H9 (cell line): ENCODE results near the gene TMEM219. TPM values are rescaled to one million over a fixed set of nuclear protein-coding genes. Genes with fewer than 3 reads are reported as not detected.

ENCODE experiments used
- DNase-seq: peaks from one replicate; pipeline ENCODE4 v3.0.0-alpha.2; 2017
- H2AFZ ChIP-seq: one replicate; pipeline ENCODE4 v1.6.1; 2013; ENCODE audit warnings: mild to moderate bottlenecking, low read length, control low read depth, moderate library complexity
- H2AK5ac ChIP-seq: 2 replicates; pipeline ENCODE4 v1.6.1; 2013; ENCODE audit warnings: low read length, control low read depth, mixed read lengths; ENCODE audit not compliant: insufficient read length
- H2BK120ac ChIP-seq: one replicate; pipeline ENCODE4 v1.6.1; 2013; ENCODE audit warnings: low read depth, mild to moderate bottlenecking, low read length, control low read depth, inconsistent platforms; ENCODE audit not compliant: poor library complexity, severe bottlenecking
- H2BK12ac ChIP-seq: 2 replicates; pipeline ENCODE4 v1.6.1; 2013; ENCODE audit warnings: low read length, control low read depth, mixed read lengths, low read depth; ENCODE audit not compliant: insufficient read length
- H2BK15ac ChIP-seq: 2 replicates; pipeline ENCODE4 v1.6.1; 2013; ENCODE audit warnings: low read depth, low read length, control low read depth
- H2BK20ac ChIP-seq: one replicate; pipeline ENCODE4 v1.6.1; 2013; ENCODE audit warnings: low read depth, mild to moderate bottlenecking, low read length, control low read depth, inconsistent platforms; ENCODE audit not compliant: poor library complexity, severe bottlenecking
- H2BK5ac ChIP-seq: 2 replicates; pipeline ENCODE4 v1.6.1; 2013; ENCODE audit warnings: low read length, control low read depth, mixed read lengths; ENCODE audit not compliant: insufficient read length
- H3K14ac ChIP-seq: 2 replicates; pipeline ENCODE4 v1.6.1; 2013; ENCODE audit warnings: low read length, control low read depth; ENCODE audit not compliant: insufficient read depth
- H3K18ac ChIP-seq: 2 replicates; pipeline ENCODE4 v1.6.1; 2013; ENCODE audit warnings: low read depth, mild to moderate bottlenecking, mixed read lengths, low read length, control low read depth; ENCODE audit not compliant: insufficient read length
- H3K23ac ChIP-seq: 2 replicates; pipeline ENCODE4 v1.6.1; 2013; ENCODE audit warnings: low read length, control low read depth, mixed read lengths, low read depth; ENCODE audit not compliant: insufficient read length
- H3K23me2 ChIP-seq: 2 replicates; pipeline ENCODE4 v1.6.1; 2013; ENCODE audit warnings: low read depth, mild to moderate bottlenecking, mixed read lengths, low read length, control low read depth; ENCODE audit not compliant: insufficient read length, poor library complexity, severe bottlenecking
- H3K27ac ChIP-seq: 2 replicates; pipeline ENCODE4 v1.5.1; 2013; ENCODE audit warnings: low read length, control low read depth, mixed read lengths, low read depth; ENCODE audit not compliant: insufficient read length
- H3K27me3 ChIP-seq: 2 replicates; pipeline ENCODE4 v1.6.1; 2013; ENCODE audit warnings: low read length, control low read depth, inconsistent platforms; ENCODE audit not compliant: insufficient read depth
- H3K4ac ChIP-seq: 2 replicates; pipeline ENCODE4 v1.6.1; 2013; ENCODE audit warnings: low read depth, mild to moderate bottlenecking, control low read depth, inconsistent platforms, low read length, moderate library complexity
- H3K4me1 ChIP-seq: 2 replicates; pipeline ENCODE4 v1.6.1; 2013; ENCODE audit warnings: low read length, control low read depth, inconsistent platforms; ENCODE audit not compliant: insufficient read depth
- H3K4me2 ChIP-seq: 2 replicates; pipeline ENCODE4 v1.6.1; 2013; ENCODE audit warnings: low read length, control low read depth, mixed read lengths; ENCODE audit not compliant: insufficient read length, insufficient read depth
- H3K56ac ChIP-seq: 2 replicates; pipeline ENCODE4 v1.6.1; 2013; ENCODE audit warnings: low read depth, mild to moderate bottlenecking, mixed read lengths, low read length, control low read depth; ENCODE audit not compliant: insufficient read length
- H3K79me1 ChIP-seq: 2 replicates; pipeline ENCODE4 v1.6.1; 2013; ENCODE audit warnings: low read depth, mild to moderate bottlenecking, moderate library complexity, low read length, control low read depth, inconsistent platforms; ENCODE audit not compliant: insufficient read depth, poor library complexity, severe bottlenecking
- H3K79me2 ChIP-seq: 2 replicates; pipeline ENCODE4 v1.6.1; 2013; ENCODE audit warnings: low read length, control low read depth, inconsistent platforms; ENCODE audit not compliant: insufficient read depth
- H3K9ac ChIP-seq: 2 replicates; pipeline ENCODE4 v1.6.1; 2013; ENCODE audit warnings: low read length, control low read depth, mixed read lengths; ENCODE audit not compliant: insufficient read length; ENCODE audit errors: extremely low read depth
- H3K9me3 ChIP-seq: one replicate; pipeline ENCODE4 v1.6.1; 2013; ENCODE audit warnings: low read depth, low read length, inconsistent platforms; ENCODE audit not compliant: control insufficient read depth
- H3T11ph ChIP-seq: one replicate; pipeline ENCODE4 v1.6.1; 2013; ENCODE audit warnings: mild to moderate bottlenecking, low read length, control low read depth, inconsistent platforms
- H4K20me1 ChIP-seq: one replicate; pipeline ENCODE4 v1.6.1; 2013; ENCODE audit not compliant: control insufficient read depth, insufficient read length, insufficient read depth
- H4K5ac ChIP-seq: 2 replicates; pipeline ENCODE4 v1.6.1; 2013; ENCODE audit warnings: low read depth, mild to moderate bottlenecking, mixed read lengths, low read length, control low read depth; ENCODE audit not compliant: insufficient read length
- H4K8ac ChIP-seq: replicated peaks from 2 replicates; pipeline ENCODE4 v1.6.1; 2013; ENCODE audit warnings: low read length, control low read depth, mixed read lengths, low read depth; ENCODE audit not compliant: insufficient read length
- H4K91ac ChIP-seq: 2 replicates; pipeline ENCODE4 v1.6.1; 2013; ENCODE audit warnings: low read depth, mild to moderate bottlenecking, moderate library complexity, mixed read lengths, low read length, control low read depth; ENCODE audit not compliant: insufficient read length
- H3K27ac Mint-ChIP-seq, 3 experiments: 2 replicates in 2 of 3; 3 replicates in 1 of 3; pipeline ENCODE4 v1.8.0; 2020 to 2021; ENCODE audit warnings: mixed read lengths in 3 of 3, mild to moderate bottlenecking in 1 of 3, moderate library complexity in 1 of 3
- H3K27me3 Mint-ChIP-seq: 2 replicates; pipeline ENCODE4 v1.8.0; 2021; ENCODE audit warnings: low read depth, mild to moderate bottlenecking, moderate library complexity, mixed read lengths
- H3K36me3 Mint-ChIP-seq, 3 experiments: 2 replicates in 2 of 3; 3 replicates in 1 of 3; pipeline ENCODE4 v1.8.0; 2020 to 2021; ENCODE audit warnings: low read depth in 3 of 3, mixed read lengths in 3 of 3; ENCODE audit not compliant: insufficient read depth in 1 of 3
- H3K4me1 Mint-ChIP-seq, 2 experiments: 2 replicates each; pipeline ENCODE4 v1.8.0; 2020; ENCODE audit warnings: mixed read lengths in 2 of 2
- H3K4me3 Mint-ChIP-seq, 2 experiments: 2 replicates in 1 of 2; 3 replicates in 1 of 2; pipeline ENCODE4 v1.8.0; 2020 to 2021; ENCODE audit warnings: mild to moderate bottlenecking in 2 of 2, mixed read lengths in 2 of 2, moderate library complexity in 1 of 2
- H3K9me3 Mint-ChIP-seq, 2 experiments: 2 replicates in 1 of 2; 3 replicates in 1 of 2; pipeline ENCODE4 v1.8.0; 2020; ENCODE audit warnings: mild to moderate bottlenecking in 2 of 2, mixed read lengths in 2 of 2, moderate library complexity in 1 of 2
- WGBS: extraction: QIAGEN DNeasy Blood & Tissue Kit; methylation state at CpG from one replicate; pipeline ENCODE4 v1.1.7; 2013; ENCODE audit warnings: missing lambda C conversion rate, low lambda C conversion rate, mixed read lengths; ENCODE audit not compliant: insufficient read length; ENCODE audit errors: extremely low coverage; 5-methylcytosine and 5-hydroxymethylcytosine counted together
- total RNA-seq: library from RNA; stranded (reverse); gene quantifications from 2 replicates; pipeline ENCODE4 v1.2.1, GENCODE V29; 2021
- TF ChIP-seq, protein P1 (sequence below): fragments of 200-600 bp; sonication (generic); conservative IDR thresholded peaks from 3 replicates; pipeline ENCODE4 v1.8.0; 2021; ENCODE audit warnings: antibody characterized with exemption, mild to moderate bottlenecking

TMEM219 gene
- total RNA-seq, 1 experiment from 2014 or later: 89.1 TPM

DNA sequence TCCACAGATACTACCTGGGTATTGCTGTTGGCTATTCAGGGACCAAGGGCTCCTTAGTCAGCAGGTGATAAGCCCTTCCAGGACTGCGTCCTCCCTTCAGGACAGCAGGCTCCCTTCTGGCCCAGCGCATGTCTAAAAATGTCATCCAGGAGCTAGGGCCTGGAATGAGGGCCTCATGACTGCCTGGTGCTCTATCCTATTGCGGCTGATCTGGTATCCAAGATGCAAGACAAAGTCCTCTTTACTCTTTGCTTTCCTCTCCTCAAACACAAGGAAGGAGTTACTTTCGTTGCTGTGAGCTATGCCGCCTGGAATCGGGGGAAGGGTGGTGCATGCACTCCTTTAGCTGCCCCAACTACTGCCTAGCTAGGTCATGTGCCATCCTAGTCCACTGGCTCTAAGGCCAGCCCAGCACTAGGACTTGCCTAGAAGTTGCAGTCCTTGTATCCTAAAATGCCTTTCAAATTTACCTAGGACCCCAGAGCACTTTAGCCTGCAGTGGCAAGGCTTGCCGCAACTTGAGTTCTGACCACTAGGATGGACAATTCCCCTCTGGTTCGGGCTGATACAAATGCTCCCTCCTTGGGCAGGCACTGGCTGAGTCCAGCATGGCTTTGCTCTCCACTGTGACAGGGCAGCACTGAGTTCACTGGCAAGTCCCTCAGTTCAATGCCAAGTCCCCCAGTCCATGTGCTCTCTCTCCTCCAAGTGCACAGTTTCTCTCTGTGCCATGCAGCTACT is 10.1 kb upstream of the TMEM219 start:
- H3K9me3 Mint-ChIP-seq: no peaks in the 10 kb centered on the region
- H3K4me1 Mint-ChIP-seq: peaks cover 8 to 10% of the 10 kb centered on the region in 2 experiments; a peak in 3 of 4 replicates
- Histone ChIP-seq H2BK15ac (no peak overlapping the region), H3K4ac (no peak overlapping the region), H2BK5ac (no peak overlapping the region), H3K79me2 (no peaks in the 10 kb centered on the region), H3K23me2 (no peaks in the 10 kb centered on the region), H3K56ac (no peak overlapping the region), H3K79me1 (no peaks in the 10 kb centered on the region), H3K27me3 (no peaks in the 10 kb centered on the region), H4K8ac (no peak overlapping the region), H2BK120ac (no peak overlapping the region), H3K4me1 (peaks cover 4% of the 10 kb centered on the region; the same call in 1 of the 2 replicates), H4K5ac (no peak overlapping the region), H3K9ac (no peak overlapping the region), H4K91ac (no peak overlapping the region), H4K20me1 (no peaks in the 10 kb centered on the region), H3K9me3 (no peaks in the 10 kb centered on the region), H3K4me2 (no peak overlapping the region), H3K27ac (no peak overlapping the region), H3K14ac (no peak overlapping the region), H3K18ac (no peak overlapping the region), H3T11ph (no peak overlapping the region), H2AFZ (no peak overlapping the region), H3K23ac (no peak overlapping the region), H2BK12ac (no peak overlapping the region), H2AK5ac (no peak overlapping the region), H2BK20ac (no peak overlapping the region)
- H3K27me3 Mint-ChIP-seq: no peaks in the 10 kb centered on the region
- no peak overlapping the region; a peak in 1 of 7 replicates for H3K27ac Mint-ChIP-seq
- peak; percentile 54 for DNase-seq
- WGBS: no CpG with 5 or more reads among the region's 8 CpGs
- TF ChIP-seq, protein P1, sequence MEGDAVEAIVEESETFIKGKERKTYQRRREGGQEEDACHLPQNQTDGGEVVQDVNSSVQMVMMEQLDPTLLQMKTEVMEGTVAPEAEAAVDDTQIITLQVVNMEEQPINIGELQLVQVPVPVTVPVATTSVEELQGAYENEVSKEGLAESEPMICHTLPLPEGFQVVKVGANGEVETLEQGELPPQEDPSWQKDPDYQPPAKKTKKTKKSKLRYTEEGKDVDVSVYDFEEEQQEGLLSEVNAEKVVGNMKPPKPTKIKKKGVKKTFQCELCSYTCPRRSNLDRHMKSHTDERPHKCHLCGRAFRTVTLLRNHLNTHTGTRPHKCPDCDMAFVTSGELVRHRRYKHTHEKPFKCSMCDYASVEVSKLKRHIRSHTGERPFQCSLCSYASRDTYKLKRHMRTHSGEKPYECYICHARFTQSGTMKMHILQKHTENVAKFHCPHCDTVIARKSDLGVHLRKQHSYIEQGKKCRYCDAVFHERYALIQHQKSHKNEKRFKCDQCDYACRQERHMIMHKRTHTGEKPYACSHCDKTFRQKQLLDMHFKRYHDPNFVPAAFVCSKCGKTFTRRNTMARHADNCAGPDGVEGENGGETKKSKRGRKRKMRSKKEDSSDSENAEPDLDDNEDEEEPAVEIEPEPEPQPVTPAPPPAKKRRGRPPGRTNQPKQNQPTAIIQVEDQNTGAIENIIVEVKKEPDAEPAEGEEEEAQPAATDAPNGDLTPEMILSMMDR: peak; percentile 49
- no peaks in the 10 kb centered on the region for H3K36me3 Mint-ChIP-seq
- no peak overlapping the region for H3K4me3 Mint-ChIP-seq
